ENCODE measurements around the gene AFF3. TPM values are rescaled to one million over a fixed set of nuclear protein-coding genes. Genes with fewer than 3 reads are reported as not detected.

Gene AFF3
- total and polyA plus RNA-seq, 10 of the 15 experiments (the other 5 are each of a cell fraction or from before 2014, with no cell fraction given): 0.26 to 5.5 (median 3.0) TPM

GRCh38 chr2:99710721-99711120, 431.7 kb downstream of the AFF3 start:
- Histone ChIP-seq H3K27me3 (replicated peaks in 1 of 2; ENCODE audit: control insufficient read depth in 2 of 2, insufficient read depth in 2 of 2, low read length in 1 of 2) (no peaks in the 10 kb centered on the region), H3K4me1 (ENCODE audit: control insufficient read depth, insufficient read depth, low read length) (no peaks in the 10 kb centered on the region), H3K9me3 (replicated peaks; ENCODE audit: control insufficient read depth, insufficient read depth, low read length) (no peaks in the 10 kb centered on the region), H3K27ac (ENCODE audit: control insufficient read depth, insufficient read depth) (no peak overlapping the region), H3K4me3 (no peak overlapping the region), H3K79me2 (ENCODE audit: control insufficient read depth, insufficient read depth, low read length) (no peaks in the 10 kb centered on the region), H3K36me3 (ENCODE audit: control insufficient read depth in 2 of 2, insufficient read depth in 2 of 2, low read length in 1 of 2) (no peaks in the 10 kb centered on the region), H4K20me1 (ENCODE audit: control insufficient read depth, insufficient read depth) (no peaks in the 10 kb centered on the region), H3K9ac (ENCODE audit: control insufficient read depth, insufficient read depth, low read length) (no peak overlapping the region), H3K4me2 (ENCODE audit: control insufficient read depth, insufficient read depth) (no peak overlapping the region), H2AFZ (ENCODE audit: control insufficient read depth, low read depth, low read length) (no peak overlapping the region)
- WGBS (ENCODE audit: insufficient coverage, insufficient replicate concordance, low lambda C conversion rate, missing lambda C conversion rate): 46% methylated on average over 6 of the region's 6 CpGs
- CTCF ChIA-PET: no interaction called here
- DNase-seq (ENCODE audit: low read depth, low spot score) (no peak), ATAC-seq (no peak), FAIRE-seq (no peak)
- intact Hi-C loops (cut with micrococcal nuclease; ENCODE audit: unreplicated experiment) (no loop called here), in situ Hi-C loops (cut with MboI) (no loop called here)
- POLR2A ChIA-PET: no interaction called here
- SMC1A ChIA-PET (ENCODE audit: uncharacterized antibody, unreplicated experiment): no interaction called here
- RAD21 ChIA-PET (ENCODE audit: unreplicated experiment): no interaction called here
- BruUV-seq (replicated peaks): no TSS peak
- TF ChIP-seq NR2C2 (IDR thresholded peaks at IDR 0.05; ENCODE audit: borderline replicate concordance, control insufficient read depth, insufficient read length, low read depth) (no peak), SIN3A (IDR thresholded peaks at IDR 0.05; ENCODE audit: low read depth, low read length) (no peak), HDAC6 (IDR thresholded peaks at IDR 0.05; ENCODE audit: unreplicated experiment) (no peak), CTCF (IDR thresholded peaks at IDR 0.05 in 2 of 3, conservative IDR thresholded peaks at IDR 0.05 in 1 of 3; ENCODE audit: control insufficient read depth in 2 of 3, extremely low read depth in 1 of 3, insufficient read depth in 1 of 3, low read depth in 3 of 3, low read length in 3 of 3) (no peak), HSF1 (IDR thresholded peaks at IDR 0.05; ENCODE audit: low read depth, low read length) (no peak), NFYB (IDR thresholded peaks at IDR 0.05; ENCODE audit: insufficient read depth, low read depth, low read length) (no peak), ASH2L (IDR thresholded peaks at IDR 0.05; ENCODE audit: borderline replicate concordance, low read depth) (no peak), EED (IDR thresholded peaks at IDR 0.05; ENCODE audit: low read depth) (no peak), NKRF (conservative IDR thresholded peaks at IDR 0.05) (no peak), JUNB (IDR thresholded peaks at IDR 0.05) (no peak), POU2F2 (IDR thresholded peaks at IDR 0.05; ENCODE audit: borderline replicate concordance, low read depth, low read length) (no peak), KDM1A (IDR thresholded peaks at IDR 0.05; ENCODE audit: borderline replicate concordance) (no peak), RUNX3 (IDR thresholded peaks at IDR 0.05; ENCODE audit: low read length) (no peak)
- TF ChIP-seq, protein P1, sequence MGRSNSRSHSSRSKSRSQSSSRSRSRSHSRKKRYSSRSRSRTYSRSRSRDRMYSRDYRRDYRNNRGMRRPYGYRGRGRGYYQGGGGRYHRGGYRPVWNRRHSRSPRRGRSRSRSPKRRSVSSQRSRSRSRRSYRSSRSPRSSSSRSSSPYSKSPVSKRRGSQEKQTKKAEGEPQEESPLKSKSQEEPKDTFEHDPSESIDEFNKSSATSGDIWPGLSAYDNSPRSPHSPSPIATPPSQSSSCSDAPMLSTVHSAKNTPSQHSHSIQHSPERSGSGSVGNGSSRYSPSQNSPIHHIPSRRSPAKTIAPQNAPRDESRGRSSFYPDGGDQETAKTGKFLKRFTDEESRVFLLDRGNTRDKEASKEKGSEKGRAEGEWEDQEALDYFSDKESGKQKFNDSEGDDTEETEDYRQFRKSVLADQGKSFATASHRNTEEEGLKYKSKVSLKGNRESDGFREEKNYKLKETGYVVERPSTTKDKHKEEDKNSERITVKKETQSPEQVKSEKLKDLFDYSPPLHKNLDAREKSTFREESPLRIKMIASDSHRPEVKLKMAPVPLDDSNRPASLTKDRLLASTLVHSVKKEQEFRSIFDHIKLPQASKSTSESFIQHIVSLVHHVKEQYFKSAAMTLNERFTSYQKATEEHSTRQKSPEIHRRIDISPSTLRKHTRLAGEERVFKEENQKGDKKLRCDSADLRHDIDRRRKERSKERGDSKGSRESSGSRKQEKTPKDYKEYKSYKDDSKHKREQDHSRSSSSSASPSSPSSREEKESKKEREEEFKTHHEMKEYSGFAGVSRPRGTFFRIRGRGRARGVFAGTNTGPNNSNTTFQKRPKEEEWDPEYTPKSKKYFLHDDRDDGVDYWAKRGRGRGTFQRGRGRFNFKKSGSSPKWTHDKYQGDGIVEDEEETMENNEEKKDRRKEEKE (IDR thresholded peaks at IDR 0.05): no peak
- TF ChIP-seq, protein P2, sequence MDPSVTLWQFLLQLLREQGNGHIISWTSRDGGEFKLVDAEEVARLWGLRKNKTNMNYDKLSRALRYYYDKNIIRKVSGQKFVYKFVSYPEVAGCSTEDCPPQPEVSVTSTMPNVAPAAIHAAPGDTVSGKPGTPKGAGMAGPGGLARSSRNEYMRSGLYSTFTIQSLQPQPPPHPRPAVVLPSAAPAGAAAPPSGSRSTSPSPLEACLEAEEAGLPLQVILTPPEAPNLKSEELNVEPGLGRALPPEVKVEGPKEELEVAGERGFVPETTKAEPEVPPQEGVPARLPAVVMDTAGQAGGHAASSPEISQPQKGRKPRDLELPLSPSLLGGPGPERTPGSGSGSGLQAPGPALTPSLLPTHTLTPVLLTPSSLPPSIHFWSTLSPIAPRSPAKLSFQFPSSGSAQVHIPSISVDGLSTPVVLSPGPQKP (IDR thresholded peaks at IDR 0.05; ENCODE audit: low read depth, low read length): no peak

Data from GM12878 (cell line).